Stomach smooth muscle (tissue), 2 donors: ENCODE results near the gene LTBP1.
A peak's percentile ranks its signal among the peaks of the same experiment; 100 is the strongest.

Experiments
- H3K27ac ChIP-seq: one replicate; pipeline ENCODE4 v1.7.0; 2013; ENCODE audit warnings: mild to moderate bottlenecking, low read length, inconsistent platforms
- H3K27me3 ChIP-seq, 2 donors: one replicate each; pipeline ENCODE4 v1.7.0; 2013; ENCODE audit warnings: low read length in 2 of 2; ENCODE audit not compliant: insufficient read depth in 2 of 2, control insufficient read depth in 1 of 2
- H3K36me3 ChIP-seq, 2 donors: one replicate each; pipeline ENCODE4 v1.7.0; 2013; ENCODE audit warnings: low read length in 2 of 2; ENCODE audit not compliant: control insufficient read depth in 2 of 2, insufficient read depth in 2 of 2
- H3K4me1 ChIP-seq: one replicate; pipeline ENCODE4 v1.7.0; 2013; ENCODE audit warnings: low read length; ENCODE audit not compliant: control insufficient read depth, insufficient read depth
- H3K4me3 ChIP-seq, 2 donors: one replicate each; pipeline ENCODE4 v1.7.0; 2013; ENCODE audit warnings: low read length in 2 of 2
- H3K9ac ChIP-seq, 2 donors: one replicate each; pipeline ENCODE4 v1.7.0; 2013; ENCODE audit warnings: low read length in 2 of 2, mild to moderate bottlenecking in 1 of 2
- H3K9me3 ChIP-seq, 2 donors: one replicate each; pipeline ENCODE4 v1.7.0; 2013; ENCODE audit warnings: low read length in 2 of 2; ENCODE audit not compliant: control insufficient read depth in 2 of 2
- donor health status: healthy.
- donor health status: Pancreatic carcinoma.

LTBP1 gene

DNA sequence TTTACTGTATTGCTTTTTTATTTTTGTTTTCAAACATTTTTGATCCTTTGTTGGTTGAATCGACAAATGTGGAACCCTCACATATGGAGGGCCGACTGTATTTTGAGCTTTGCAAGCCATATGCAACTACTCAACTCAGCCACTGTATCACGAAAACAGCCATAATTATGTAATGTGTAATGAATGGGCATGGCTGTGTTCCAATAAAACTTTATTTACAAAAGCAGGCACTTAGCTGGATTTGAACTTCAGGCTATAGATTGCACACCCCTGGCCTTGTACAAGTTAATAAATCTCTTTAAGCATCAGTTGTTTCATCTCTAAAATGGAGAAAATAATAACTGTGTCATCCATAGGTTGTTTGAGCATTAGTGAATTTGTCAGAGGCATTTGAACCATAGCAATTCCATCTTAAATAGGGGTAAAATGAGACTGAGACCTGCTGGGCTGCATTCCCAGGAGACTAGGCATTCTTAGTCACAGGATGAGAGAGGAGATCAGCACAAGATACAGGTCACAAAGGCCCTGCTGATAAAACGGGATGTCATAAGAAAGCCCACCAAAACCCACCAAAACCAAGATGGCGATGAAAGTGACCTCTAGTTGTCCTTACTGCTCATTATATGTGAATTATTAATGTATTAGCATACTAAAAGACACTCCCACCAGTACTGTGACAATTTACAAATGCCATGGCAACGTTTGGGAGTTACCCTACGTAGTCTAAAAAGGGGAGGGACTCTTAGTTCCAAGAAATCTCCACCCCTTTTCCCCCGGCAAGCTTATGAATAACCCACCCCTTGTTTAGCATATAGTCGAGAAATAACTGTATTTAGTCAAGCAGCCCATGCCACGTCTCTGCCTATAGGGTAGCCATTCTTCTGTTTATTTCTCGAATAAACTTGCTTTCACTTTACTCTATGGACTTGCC lies 13.7 kb upstream of the LTBP1 start:
- Histone ChIP-seq H3K27ac (no peak overlapping the region), H3K4me3 (no peak overlapping the region), H3K4me1 (no peaks in the 10 kb centered on the region), H3K9me3 (no peaks in the 10 kb centered on the region), H3K36me3 (no peaks in the 10 kb centered on the region), H3K27me3 (peaks cover 3 to 8% of the 10 kb centered on the region in 2 donors), H3K9ac (no peak overlapping the region)

DNA sequence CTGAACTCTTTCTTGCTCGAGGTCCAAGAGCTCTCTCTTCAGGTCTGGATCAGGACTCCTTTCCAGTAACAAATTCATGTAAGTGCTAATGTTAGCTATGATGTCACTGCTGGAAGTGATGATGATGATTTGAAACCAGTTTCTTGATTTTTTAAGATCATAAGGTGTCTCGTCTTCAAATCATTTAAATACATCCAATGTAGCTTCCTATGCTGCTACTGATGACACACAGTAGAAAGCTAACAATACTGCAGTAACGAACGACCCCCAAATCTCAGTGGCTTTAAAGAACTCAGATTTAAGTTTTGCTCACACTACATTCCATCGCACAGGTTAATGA lies 13.0 kb upstream of the LTBP1 start:
- Histone ChIP-seq H3K9ac (no peak overlapping the region), H3K27me3 (peaks cover 3 to 8% of the 10 kb centered on the region in 2 donors), H3K36me3 (no peaks in the 10 kb centered on the region), H3K27ac (no peak overlapping the region), H3K4me1 (no peaks in the 10 kb centered on the region), H3K9me3 (no peaks in the 10 kb centered on the region), H3K4me3 (no peak overlapping the region)

DNA sequence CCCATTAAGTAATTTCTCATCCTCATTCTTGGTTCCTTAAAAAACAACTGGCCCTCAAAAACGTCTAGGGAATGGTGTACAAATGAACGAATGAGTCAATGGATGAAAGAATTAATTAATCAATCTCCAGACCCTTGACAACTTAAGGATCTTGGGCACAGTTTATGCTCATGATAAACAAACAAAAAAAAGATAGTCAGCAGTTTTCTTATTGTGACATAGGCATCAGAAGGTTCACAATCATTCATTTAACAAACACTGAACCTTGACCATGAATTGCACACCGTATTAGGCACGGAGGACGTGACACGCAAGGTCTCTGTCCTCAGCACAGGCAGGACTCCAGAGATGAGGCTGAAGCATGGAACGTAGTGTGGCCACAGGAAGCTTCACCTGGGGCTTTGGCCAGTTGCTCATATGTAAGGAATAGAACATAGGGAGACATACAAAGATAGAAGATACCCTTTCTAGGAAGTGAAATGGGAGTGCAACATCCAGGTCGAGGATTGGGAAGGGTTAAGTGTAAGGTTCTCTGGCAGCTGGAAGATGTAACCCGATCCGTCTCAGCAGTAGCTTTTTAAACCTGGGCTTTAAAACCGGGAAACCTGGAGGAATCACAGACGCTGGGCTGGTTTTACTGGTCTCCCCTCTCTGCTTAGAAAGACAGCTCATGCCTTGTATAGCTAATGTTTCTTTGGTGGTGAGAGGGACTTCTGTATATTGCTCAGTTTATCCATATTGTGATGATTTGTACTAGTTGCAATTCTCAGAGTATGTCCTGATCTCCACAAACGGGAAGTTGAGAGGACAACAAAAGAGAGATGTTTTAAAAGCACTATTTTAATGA lies 8.9 kb upstream of the LTBP1 start:
- Histone ChIP-seq H3K36me3 (no peaks in the 10 kb centered on the region), H3K27me3 (peaks cover 3 to 8% of the 10 kb centered on the region in 2 donors), H3K9me3 (no peaks in the 10 kb centered on the region), H3K9ac (no peak overlapping the region), H3K4me3 (no peak overlapping the region), H3K27ac (no peak overlapping the region), H3K4me1 (no peaks in the 10 kb centered on the region)

GRCh38 chr2:32938934-32939333 lies 7.8 kb upstream of the LTBP1 start:
- Histone ChIP-seq H3K4me1 (no peaks in the 10 kb centered on the region), H3K9me3 (no peaks in the 10 kb centered on the region), H3K27me3 (peaks cover 3 to 8% of the 10 kb centered on the region in 2 donors), H3K4me3 (no peak overlapping the region), H3K27ac (no peak overlapping the region), H3K36me3 (no peaks in the 10 kb centered on the region), H3K9ac (no peak overlapping the region)

DNA sequence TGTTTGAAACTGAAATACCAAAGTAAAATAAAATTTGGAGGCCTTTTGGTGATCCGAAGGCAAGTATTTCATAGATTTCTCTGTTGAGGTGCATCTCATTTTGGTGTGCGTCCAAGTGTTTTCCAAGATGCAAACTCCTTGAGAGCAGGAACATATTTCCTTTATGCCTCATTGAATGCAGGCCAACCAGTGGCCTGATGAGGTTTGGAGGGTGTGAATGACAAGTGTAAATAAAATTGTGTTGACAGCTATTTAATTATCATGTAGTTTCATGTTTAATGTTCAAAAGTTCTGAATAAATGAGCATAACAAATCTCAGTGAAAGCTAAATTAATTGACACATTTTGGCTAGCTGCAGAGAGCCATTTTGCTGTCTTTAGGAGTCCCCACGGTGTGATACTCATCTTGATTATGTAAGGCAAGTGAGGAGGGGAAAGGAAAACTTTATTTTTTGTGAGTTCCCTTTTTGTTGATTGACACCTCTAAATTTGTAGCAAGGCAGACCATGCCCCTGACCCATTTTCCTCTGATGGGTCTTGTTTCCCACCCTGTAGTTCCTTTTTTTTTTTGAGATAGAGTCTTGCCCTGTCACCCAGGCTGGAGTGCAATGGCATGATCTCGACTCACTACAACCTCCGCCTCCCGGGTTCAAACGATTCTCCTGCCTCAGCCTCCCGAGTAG lies 6.3 kb upstream of the LTBP1 start:
- Histone ChIP-seq H3K4me3 (no peak overlapping the region), H3K9me3 (no peaks in the 10 kb centered on the region), H3K36me3 (no peaks in the 10 kb centered on the region), H3K27me3 (peaks cover 3 to 8% of the 10 kb centered on the region in 2 donors), H3K27ac (no peak overlapping the region), H3K9ac (no peak overlapping the region), H3K4me1 (no peaks in the 10 kb centered on the region)

DNA sequence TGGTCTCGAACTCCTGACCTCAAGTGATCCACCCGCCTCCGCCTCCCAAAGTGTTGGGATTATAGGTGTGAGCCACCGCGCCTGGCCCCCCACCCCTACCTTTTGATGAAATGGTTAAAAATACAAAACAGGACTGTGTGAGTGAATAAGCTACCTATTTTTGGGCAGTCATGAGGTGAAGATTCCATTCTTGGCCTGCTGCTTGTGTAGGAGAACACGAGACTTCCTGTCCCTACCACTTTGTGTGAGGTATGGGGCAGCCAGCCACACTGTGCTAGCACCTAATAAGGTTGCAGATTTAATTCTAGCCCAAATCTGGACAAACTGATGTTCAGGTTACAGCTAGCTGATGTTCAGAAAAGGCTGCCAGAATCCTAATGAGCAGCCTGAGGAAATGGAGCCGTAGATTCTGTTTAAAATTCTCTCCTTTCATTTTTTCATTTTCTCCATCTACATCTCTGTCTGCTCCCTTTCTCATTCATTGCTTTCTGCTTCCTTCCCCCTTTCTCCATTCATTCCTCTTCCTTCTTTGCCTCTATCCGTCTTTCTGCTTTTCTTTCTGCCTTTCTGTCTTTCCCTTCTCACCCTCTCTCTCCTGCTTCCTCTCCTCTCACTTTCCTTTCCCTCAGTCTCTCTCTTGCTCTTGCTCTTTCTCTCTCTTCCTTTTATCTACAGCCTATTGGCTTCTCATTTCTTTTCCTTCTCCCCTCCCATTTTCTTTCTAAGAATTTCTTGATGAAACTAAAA lies 4.6 kb upstream of the LTBP1 start:
- Histone ChIP-seq H3K4me1 (peaks cover 5% of the 10 kb centered on the region), H3K27ac (no peak overlapping the region)

GRCh38 chr2:32942793-32943485 lies 3.8 kb upstream of the LTBP1 start:
- Histone ChIP-seq H3K9me3 (no peaks in the 10 kb centered on the region), H3K27ac (no peak overlapping the region), H3K9ac (no peak overlapping the region), H3K27me3 (peaks cover 0 to under 1% of the 10 kb centered on the region in 2 donors), H3K36me3 (no peaks in the 10 kb centered on the region), H3K4me1 (peaks cover 5% of the 10 kb centered on the region), H3K4me3 (no peak overlapping the region)

More for the DNA sequence above, 4.6 kb upstream of the LTBP1 start:
- H3K27me3 ChIP-seq, result peaks cover 3 to 6% of the 10 kb centered on the region in 2 donors
- no peak overlapping the region for H3K9ac ChIP-seq
- no peaks in the 10 kb centered on the region for H3K9me3 ChIP-seq
- H3K36me3 ChIP-seq, result no peaks in the 10 kb centered on the region
- no peak overlapping the region for H3K4me3 ChIP-seq

DNA sequence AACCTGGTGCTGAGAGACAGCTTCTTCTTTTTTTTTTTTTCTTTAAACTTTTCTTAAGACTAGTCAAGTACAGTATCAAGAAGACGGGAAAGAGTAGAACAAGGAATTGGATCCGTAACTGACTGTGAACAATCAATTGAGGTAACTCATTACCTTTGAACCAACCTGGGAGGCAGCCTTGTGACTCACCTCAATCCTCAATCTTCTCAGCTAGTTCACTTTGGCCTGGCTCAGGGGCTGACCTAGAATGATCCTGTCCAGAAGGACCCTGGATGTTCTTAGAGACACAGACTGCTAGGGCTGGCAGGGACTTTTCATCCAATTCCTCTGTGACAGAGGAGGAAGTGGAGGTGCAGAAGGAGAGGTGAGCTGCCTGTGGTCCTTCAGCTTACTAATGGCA lies 1.5 kb upstream of the LTBP1 start:
- H3K27ac ChIP-seq, result no peak overlapping the region
- H3K9me3 ChIP-seq, result no peaks in the 10 kb centered on the region
- peaks cover 15% of the 10 kb centered on the region for H3K4me1 ChIP-seq
- no peak overlapping the region for H3K4me3 ChIP-seq
- H3K36me3 ChIP-seq, result no peaks in the 10 kb centered on the region
- no peak overlapping the region for H3K9ac ChIP-seq
- no peaks in the 10 kb centered on the region for H3K27me3 ChIP-seq

DNA sequence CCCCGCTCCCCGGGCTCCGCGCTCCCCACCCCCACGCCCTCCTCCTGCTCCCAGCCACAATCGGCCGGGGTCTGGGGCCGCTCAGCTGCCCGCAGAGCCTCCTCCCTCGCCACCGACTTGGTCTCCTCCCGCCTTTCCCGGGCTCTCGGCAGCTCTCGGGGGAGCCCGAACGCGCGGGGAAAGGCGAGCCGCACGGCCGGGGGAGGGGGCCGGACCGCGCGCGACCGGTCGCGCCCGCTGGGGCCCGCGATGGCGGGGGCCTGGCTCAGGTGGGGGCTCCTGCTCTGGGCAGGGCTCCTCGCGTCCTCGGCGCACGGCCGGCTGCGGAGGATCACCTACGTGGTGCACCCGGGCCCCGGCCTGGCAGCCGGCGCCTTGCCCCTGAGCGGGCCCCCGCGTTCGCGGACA lies 327 bp downstream of the LTBP1 start:
- H3K36me3 ChIP-seq, result no peaks in the 10 kb centered on the region
- peak overlapping the region; percentile 59 to 60 for H3K9ac ChIP-seq
- H3K4me1 ChIP-seq, result peaks cover 24% of the 10 kb centered on the region
- H3K4me3 ChIP-seq, result peak overlapping the region; percentile 83 to 85
- H3K9me3 ChIP-seq, result no peaks in the 10 kb centered on the region
- H3K27ac ChIP-seq, result peak overlapping the region; percentile 74
- no peaks in the 10 kb centered on the region for H3K27me3 ChIP-seq
